ENCODE data around the gene RNF213.

Gene RNF213

DNA sequence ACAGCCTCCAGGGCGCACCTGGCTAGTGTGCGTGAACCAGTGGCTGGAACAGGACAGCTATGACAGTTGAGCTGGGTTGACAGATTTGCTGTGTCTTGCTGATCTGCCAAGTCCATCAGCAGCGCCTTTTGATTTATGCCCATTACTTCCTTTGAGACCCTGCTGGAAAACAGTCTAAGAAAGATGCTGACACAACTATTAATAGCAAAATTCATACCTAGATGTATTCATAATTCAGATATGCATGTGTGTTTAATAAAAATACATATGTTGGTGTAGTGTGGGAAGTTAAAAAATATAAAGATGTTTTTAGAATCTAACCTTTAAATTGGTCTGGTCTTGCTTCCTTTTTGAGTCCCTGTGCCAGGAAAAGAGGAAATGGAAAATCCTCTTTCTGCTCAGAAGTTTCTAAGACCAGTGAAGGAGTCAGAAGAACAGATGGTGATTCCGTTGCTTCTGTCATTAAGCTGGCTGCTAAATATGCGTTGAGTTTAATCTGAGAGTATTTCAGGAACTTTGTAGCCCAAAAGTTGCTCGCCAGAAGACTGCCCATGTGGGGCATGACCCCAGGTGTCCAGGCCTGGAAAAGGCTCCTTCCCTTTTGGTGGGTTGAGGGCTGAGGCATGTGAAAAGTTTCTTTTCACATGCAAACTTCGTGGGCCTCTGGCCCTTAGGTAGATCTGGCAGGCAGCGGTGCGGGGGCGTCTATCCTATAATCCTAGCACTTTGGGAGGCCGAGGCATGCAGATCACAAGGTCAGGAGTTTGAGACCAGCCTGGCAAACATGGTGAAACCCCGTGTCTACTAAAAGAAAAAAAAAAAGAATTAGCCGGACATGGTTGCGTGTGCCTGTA is 114.3 kb downstream of the RNF213 start:
- no peak for DNase-seq

DNA sequence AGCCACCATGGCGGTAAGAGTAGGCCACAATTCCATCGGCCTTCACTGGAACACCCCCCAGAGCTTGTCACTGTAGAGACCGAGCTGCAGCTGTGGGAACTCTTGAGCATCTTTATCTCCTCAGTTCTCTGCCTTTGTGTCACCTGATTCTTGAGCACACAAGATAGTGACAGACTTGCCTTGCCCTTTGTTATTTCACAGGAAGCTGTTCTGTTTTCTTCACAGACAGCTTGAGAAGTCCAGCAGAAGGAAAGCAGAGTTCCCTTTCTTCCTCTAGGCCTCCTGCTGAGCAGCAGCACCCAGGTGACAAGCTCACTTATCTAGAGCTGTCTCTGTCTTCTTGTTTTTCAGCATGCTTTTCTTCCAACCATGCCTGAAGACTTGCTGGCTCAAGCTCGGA is 115.9 kb downstream of the RNF213 start:
- DNase-seq, result no peak

DNA sequence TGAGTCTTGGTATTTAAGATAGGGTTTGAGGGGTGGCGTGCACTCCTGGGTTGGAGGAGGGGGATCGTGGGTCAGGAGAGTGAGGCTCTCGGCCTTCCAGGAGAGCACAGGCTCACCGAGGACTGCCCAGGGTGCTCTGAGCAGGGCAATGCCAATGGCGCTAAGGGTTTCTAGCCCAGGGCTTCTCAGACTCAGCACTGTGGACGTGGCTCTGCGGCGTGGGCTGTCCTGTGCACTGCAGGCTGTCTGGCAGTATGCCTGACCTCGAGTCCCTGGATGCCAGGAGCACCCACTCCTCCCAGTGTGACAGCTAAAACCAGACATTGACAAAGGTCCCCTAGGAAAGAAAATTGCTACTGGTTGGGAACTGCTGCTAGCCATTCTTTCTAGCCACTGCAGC is 117.1 kb downstream of the RNF213 start:
- DNase-seq, result no peak

DNA sequence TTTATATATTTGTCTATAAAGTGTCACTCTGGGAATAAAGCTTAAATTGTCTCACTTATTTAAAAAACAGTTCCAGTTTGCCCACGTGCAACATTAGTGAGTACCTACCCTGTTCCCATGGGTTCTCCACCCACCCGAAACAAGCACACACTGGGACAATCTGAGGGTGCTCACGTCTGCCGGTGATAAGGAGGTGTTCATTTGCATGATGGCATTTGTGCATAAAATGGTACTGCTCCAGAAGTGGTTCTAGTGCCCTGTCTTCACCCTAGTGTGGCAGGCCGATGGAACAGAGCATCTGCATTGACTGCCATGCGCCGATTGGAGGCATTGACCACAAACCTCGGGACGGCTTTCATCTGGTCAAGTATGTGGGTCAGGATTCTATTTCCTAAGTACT is 118.7 kb downstream of the RNF213 start:
- no peak for DNase-seq

DNA sequence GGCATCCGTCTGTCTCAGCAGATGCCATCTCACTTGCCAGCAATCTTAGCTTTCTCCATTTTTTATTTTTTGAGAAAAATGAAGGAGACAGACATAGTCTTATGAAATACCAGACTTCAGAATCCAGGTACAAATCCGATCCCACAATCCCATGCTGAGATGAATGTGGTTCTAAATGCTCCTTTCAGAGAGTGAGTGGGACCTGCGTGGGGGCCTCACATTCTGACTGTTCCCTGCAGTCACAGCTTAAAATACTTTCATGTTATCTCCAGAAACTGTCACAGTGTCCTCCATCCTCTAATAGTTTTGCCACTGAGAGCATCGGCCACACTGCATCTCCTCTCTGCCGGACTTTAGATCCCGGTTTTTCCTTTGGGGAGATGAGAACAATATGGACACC is 119.4 kb downstream of the RNF213 start:
- no peak for DNase-seq

DNA sequence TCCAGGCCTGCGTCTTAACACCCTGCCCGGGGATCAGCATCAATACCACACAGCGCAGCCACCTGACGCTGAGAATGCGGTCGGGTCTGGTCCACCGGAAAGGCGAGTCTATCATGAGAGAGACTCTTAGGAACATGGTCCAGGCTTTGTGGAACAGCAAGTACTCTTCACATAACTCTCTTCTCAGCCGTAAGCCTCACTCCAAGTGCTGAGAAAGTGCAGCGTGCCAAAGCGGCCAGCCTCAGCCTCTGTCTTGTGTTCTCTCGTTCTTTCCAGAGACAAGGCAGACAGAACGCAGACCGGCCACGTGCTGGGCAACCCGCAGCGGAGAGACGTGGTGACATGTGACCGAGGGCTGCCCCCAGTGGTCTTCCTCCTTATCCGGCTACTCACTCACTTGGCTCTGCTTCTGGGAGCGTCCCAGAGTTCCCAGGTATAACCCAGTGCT is 119.9 kb downstream of the RNF213 start:
- no peak for DNase-seq

DNA sequence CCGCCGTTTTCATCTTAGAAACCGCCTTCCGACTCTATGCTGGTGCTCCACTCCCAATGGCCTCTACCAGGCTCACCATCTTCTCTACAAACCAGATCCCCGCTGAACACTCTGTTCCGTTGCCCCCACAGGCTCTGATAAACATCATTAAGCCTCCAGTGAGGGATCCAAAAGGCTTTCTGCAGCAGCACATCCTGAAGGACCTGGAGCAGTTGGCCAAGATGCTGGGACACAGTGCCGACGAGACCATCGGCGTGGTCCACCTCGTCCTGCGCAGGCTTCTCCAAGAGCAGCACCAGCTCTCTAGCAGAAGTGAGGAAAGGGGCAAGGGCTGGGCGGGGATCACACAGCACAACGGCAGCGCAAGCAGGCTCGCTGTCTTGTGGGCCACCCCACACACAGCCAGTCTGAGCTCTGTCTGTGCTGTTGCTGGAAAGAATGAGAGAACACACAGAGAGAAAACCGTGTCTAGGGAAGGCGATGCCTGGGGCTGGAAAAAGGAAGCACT is 120.8 kb downstream of the RNF213 start:
- DNase-seq, result peak; percentile 10

DNA sequence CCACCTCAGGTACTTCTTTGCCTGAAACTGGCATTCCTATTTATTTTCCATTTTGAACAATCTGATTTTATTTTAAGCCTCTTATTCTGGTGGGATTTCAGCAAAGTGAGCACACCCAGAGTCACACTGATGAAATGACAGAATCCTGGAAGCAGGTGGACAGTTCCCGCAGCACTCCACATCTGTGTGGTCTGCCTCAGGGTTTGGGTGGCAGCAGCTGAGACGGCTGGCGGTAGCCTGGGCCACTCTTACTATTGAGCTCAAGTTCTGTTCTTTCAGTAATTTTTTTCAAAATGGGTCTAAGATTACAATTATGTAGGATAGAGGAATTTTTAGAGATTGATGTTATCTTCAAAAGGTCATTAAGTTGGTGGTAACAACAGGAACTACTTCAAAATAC is 121.8 kb downstream of the RNF213 start:
- DNase-seq, result no peak

DNA sequence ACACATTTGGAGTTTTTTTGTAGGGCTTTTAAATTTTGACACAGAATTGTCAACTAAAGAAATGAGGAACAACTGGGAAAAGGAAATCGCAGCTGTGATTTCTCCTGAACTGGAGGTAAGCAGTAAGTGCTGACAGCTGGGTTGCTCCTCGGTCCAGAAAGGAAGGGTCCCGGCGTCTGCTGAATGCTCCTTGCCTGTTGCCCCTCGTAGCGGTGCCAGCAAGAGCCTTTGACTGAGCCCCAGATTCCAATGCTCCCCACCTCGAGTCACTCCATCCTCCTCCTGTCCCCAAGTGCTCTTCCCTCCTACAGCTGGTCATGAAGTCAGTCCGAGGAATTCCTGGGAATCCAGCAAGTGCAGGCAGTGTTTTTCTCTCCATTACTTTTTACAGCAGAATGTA is 122.3 kb downstream of the RNF213 start:
- peak; percentile 9 for DNase-seq

DNA sequence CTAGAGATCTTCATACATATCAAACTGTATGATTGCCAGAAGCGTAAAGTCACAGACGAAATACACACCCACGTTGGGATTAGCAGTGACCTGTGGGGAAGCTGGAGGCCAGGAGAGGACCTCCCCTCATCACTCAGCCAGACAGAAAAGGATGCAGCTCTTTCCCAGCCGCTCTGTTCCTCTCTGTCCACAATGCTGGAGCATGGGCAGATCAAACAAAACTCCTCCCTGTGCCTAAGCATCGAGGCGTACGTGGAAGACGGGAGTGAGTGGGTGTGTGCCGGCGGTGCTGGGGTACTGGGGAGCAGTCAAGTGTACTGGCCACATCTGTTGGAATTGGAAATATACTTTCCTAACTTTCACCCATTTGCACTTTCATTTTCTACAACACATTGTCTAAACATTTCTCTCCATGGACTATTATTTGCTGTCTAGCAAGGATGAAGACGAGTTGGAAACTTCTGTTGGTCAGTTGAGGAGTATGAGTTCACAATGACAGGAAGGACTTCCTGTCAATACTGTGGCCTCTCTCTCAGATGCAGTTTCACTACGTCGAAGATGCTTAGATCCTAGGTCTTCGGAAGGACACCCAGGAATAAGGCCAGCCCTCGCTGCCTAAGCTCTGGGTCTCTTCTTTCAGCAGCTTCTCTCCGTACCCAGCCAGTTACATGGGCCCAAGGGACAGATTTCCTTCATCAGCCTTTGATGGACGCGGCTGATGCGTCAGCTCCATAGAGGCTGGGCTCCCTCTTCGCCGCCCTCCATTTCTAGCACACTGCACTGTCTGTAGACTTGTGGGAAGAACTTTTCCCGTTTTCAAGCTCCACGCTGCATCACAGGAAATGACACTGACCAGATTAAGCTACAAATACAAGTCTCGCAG is 123.7 kb downstream of the RNF213 start:
- peak; percentile 6 for DNase-seq

DNA sequence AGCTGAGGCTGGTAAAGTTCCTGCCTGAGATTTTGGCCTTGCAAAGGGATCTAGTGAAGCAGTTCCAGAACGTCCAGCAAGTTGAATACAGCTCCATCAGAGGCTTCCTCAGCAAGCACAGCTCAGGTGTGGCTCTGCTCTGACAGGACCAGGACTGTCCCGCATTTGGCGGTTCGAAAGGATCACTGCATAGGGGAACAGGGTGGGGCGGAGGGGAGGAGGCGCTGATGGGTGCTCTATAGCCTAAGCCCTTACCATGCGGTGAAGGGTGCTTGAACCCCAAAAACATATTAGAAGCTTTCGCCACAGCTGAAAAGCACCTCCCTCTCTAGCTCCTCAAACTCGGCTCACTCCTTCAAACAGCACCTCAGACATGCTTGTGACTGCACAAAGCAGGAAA is 124.4 kb downstream of the RNF213 start:
- no peak for DNase-seq

DNA sequence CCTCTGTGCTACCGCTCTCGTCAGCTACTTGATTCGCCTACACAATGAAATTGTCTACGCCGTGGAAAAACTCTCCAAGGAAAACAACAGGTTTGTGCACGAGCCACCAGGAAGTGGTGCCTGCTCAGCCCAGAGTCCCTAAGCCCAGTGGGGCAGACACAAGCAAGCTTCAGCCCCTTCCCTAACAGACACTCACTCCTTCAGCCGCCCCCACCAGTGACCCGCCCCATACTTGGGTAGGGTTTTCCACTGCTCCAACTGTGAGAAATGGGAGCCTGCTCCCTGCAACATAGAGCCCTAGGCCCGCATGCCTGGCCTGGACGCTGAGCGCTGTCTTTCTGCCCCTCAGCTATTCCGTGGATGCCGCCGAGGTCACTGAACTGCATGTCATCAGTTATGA is 125.7 kb downstream of the RNF213 start:
- peak; percentile 7 for DNase-seq

DNA sequence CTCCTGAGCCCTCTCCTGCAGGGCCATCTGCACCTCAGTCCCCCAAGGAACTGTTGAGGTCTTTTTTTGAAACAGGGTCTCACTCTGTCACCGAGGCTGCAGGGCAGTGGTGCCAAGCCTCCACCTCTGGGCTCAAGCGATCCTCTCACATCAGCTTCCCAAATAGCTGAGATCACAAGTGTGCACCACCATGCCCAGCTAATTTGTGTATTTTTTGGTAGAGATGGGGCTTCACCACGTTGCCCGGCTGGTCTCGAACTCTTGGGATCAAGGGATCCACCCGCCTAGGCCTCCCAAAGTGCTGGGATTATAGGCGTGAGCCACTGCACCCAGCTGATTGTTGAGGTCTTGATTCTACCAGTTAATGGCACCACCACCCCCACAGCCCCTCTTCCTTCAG is 126.4 kb downstream of the RNF213 start:
- DNase-seq, result peak; percentile 10

DNA sequence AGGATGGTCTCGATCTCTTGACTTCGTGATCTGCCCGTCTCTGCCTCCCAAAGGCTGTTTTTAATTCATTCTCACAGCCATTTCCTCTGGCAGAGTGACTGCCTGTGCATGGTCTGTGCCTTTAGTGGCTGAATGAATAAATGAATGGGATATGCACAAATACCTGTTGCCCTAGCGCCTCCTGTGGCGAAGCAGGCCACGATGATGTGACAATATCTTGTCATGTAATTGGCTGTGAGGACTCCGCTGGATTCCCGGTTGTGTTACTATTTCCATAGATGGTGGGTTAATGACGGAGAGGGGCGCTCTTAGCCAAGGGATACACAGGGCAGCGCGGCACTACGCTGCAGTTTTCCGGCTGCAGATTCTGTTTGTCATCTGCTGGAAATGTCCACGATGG is 127.5 kb downstream of the RNF213 start:
- DNase-seq, result no peak

DNA sequence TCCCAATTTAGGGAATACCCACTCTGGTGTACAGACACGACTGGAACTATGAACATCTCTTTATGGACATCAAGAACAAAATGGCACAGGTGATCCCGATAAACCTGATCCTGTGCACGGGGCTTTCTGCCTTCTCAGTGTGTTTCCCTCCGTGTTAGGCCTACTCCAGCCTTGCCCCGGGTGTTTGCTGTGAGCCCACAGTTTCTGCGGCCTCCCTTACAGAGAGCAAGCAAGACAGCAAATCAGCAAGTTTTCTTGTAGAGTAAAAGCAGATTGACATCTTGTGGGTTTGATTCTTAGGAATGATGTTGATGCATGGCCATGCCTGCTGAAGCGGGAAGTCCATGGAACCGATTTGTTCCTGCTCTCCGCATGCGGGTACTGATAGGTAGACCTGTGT is 127.9 kb downstream of the RNF213 start:
- DNase-seq, result peak; percentile 10

DNA sequence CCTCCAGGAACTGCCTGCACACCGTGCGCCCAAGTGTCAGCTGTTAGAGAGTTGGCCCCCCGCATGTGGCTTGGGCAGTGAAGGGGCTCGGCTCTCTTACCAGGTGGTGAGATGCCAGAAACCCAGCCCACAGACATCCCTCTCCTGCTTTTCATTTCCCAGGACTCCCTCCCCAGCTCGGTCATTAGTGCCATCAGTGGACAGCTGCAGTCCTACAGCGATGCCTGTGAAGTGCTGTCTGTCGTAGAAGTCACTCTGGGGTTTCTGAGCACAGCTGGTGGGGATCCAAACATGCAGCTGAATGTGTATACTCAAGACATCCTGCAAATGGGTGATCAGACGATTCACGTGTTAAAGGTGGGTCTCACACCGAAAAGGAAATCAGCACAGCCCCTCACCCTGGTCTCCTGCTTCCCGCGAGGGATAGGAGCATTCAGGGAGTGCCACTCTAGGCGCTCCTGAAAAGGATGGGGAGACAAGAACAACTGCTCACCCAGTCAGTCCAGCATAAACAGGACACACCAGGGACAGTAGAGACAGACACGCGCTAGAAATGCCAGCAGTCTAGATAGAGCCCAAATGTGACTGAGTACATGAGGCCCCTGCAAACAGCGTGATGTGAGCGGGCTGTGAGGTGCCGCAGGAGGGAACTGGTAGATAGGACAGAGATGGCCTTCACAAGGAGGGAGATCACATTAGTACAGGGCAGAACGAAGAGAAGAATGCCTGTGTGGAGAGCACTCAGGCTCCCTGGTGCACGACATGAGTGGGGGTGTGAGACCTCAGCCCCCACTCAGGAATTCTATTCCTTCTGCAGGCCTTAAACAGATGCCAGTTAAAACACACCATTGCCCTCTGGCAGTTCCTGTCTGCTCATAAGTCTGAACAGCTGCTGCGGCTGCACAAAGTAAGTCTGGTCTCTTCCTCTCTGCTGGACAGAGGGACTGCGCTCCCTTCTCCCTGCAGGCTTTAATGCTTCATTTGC is 128.7 kb downstream of the RNF213 start:
- DNase-seq, result peak; percentile 15

DNA sequence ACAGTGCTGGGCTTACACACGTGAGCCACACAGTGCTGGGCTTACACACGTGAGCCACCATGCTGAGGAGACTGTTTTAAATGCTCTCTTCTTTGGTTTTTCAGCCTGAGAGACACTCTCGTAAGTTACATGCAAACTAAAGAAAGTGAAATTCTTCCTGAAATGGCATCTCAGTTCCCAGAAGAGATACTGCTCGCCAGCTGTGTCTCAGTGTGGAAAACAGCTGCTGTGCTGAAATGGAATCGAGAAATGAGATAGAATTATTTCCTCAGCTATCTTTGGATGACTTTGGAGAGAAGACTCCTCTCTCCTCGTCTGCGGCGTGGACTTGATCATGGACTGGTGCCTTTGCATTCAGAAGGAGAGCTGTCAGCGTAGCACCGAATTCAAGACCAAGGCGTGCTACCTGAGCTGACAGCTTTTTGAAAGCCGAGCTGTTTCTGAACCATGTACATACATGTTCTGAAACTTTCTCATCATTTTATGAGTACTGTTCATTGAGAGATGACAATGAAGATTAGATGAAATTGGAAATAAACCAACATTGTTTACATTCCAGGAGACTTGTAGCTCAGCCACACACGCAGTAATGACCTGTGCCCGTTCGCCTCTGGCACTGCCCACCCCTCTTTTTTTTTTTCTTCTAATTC is 132.7 kb downstream of the RNF213 start:
- DNase-seq, result no peak

DNA sequence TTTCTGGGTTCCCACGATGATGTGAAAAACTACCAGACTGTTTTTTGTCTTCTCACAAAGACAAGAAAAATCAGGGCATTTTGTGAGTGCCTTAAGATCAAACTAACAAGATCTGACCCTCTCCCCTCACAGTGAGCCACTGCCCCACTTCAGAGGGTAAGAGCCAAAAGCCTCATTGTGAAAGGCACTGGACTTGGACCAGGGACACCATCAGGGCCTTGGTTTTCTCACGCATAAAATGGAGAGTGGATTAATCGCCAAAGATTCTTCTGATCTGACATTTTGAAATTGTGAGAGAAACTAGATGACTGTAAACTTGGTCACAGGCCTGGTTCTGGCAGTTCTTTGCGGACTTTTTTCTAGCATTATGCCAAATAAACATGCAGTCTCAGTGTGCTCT is 133.3 kb downstream of the RNF213 start:
- DNase-seq, result no peak

DNA sequence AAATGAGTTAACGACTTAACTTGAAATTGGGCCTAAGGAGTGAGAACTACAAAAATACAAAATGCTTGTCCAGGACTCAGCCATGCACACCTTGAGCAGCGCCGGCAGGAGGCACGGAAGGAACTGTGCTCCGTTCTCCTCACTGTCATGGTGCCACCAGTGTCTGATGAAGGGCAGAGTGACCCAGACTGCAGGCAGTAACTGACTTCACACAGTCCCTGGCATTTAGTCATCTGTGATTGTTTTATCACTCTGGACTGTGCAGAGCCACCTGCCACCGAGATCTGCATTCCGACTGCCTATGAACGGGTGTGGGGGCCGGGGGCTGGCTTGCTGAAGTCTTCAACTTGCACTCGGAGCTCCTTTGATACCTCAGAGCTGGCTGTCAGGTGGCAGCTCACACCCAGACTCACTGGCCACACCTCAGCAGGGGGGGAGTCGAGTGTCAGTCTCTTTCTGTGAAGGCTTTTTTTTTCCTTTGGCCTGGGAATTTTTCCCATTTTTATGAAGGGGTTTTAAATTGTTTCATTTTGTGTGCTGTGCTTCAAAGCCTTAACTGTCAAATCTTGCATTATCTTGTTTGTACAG is 134.1 kb downstream of the RNF213 start:
- DNase-seq, result peak; percentile 11

DNA sequence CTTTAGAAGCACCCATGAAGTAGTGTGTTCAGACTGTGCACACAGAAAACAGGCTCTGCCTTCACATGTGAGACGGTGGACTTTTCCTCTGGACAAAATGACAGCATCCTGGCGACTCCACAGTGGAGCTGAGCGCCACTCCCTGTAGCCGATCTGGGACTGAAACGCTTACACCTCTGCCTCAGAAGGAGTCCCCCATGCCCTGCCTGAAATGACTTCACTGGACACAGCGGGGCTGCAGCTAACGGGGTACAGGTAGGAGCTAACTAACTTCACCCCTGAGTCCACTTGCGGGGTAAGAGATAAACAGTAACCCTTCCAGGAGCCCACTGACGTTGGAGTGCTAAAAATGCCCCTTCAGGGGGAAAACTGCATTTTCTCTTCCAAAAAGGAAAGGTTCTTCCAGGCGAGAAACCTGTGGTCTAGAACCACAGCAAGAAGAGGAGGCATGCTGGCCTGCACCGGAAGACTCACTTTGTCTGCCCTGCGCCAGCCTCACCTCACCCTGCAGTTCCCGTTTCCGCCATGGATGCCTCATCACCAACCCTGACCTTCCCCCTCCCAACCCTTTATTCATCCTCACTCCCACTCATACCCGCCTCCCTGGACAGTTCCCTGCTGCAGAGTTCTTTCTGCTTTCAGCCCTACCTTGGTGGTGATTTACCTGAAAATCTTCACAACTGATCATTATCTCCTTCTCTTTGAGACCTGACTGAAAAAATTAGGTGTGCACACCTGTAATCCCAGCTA is 134.9 kb downstream of the RNF213 start:
- peak; percentile 12 for DNase-seq
